Endothelial cell of umbilical vein (primary cell): ENCODE results near the gene GPR137B. TPM values are rescaled to one million over a fixed set of nuclear protein-coding genes. Genes with fewer than 3 reads are reported as not detected.

Source experiments
- BruUV-seq: library from RNA; stranded (reverse); fragments of 400-500 nt; replicated peaks from 2 replicates; lab custom pipeline; 2021; lab: Mats Ljungman, UMichigan
- CTCF ChIA-PET: fragments of 300-600, 350-600 bp; sonication (Branson Sonifier 250); formaldehyde crosslinking; loops from one replicate; lab custom pipeline; 2021; ENCODE audit warnings: antibody characterized with exemption, inconsistent platforms; lab: Charles Lee
- POLR2A ChIA-PET: fragments of 300-600, 350-600 bp; sonication (Branson Sonifier 250); formaldehyde crosslinking; loops from one replicate; lab custom pipeline; 2021; ENCODE audit warnings: antibody characterized with exemption, inconsistent platforms; lab: Charles Lee
- DNase-seq: peaks from one replicate; pipeline ENCODE4 v3.0.0-alpha.2; 2011; ENCODE audit warnings: low read depth, low spot score
- FAIRE-seq: peaks from 2 replicates; lab custom pipeline; 2011; peaks lifted over from hg19 to GRCh38; lab: Jason Lieb, UNC
- H2AFZ ChIP-seq: 2 replicates; pipeline ENCODE4 v1.6.0; 2012; ENCODE audit warnings: low read depth, low read length, control low read depth, inconsistent platforms
- H3K27ac ChIP-seq: 2 replicates; pipeline ENCODE4 v1.5.1; 2011; ENCODE audit warnings: low read depth, mild to moderate bottlenecking, control low read depth, low read length, moderate library complexity; ENCODE audit not compliant: insufficient read depth
- H3K27me3 ChIP-seq, 2 experiments: 2 replicates each; pipeline versions ENCODE4 v1.6.0 to v1.6.1; 2011; ENCODE audit warnings: low read length in 2 of 2, mixed read lengths in 1 of 2; ENCODE audit not compliant: control insufficient read depth in 2 of 2, insufficient read depth in 2 of 2
- H3K36me3 ChIP-seq, 2 experiments: 2 replicates in 1 of 2; 3 replicates in 1 of 2; pipeline ENCODE4 v1.5.1; 2011; ENCODE audit warnings: low read length in 2 of 2, mild to moderate bottlenecking in 1 of 2, moderate library complexity in 1 of 2; ENCODE audit not compliant: control insufficient read depth in 2 of 2, insufficient read depth in 2 of 2; ENCODE audit errors: extremely low read depth in 1 of 2
- H3K4me1 ChIP-seq: 3 replicates; pipeline ENCODE4 v1.5.1; 2011; ENCODE audit warnings: mild to moderate bottlenecking, low read length; ENCODE audit not compliant: control insufficient read depth, insufficient read depth; ENCODE audit errors: extremely low read depth
- H3K4me2 ChIP-seq: 2 replicates; pipeline ENCODE4 v1.6.1; 2011; ENCODE audit warnings: low read length, control low read depth, mixed read lengths; ENCODE audit not compliant: insufficient read depth
- H3K4me3 ChIP-seq, 3 experiments: fragments of 200-600 bp in 1 of 3; sonication (generic), shearing (Covaris generic) in 1 of 3; replicated peaks in 1 of 3; 2 replicates each; pipeline ENCODE4 v1.5.1; 2011 to 2016; ENCODE audit warnings: control low read depth in 3 of 3, low read length in 3 of 3, mild to moderate bottlenecking in 2 of 3, inconsistent platforms in 1 of 3, low read depth in 1 of 3, moderate library complexity in 1 of 3; ENCODE audit not compliant: insufficient read depth in 1 of 3
- H3K79me2 ChIP-seq: 2 replicates; pipeline ENCODE4 v1.6.0; 2012; ENCODE audit warnings: low read length, inconsistent platforms; ENCODE audit not compliant: control insufficient read depth, insufficient read depth
- H3K9ac ChIP-seq: replicated peaks from 2 replicates; pipeline ENCODE3; 2011; ENCODE audit warnings: low read length, control low read depth; ENCODE audit not compliant: insufficient read depth; ENCODE audit errors: extremely low read depth
- H3K9me1 ChIP-seq: replicated peaks from 3 replicates; pipeline ENCODE4 v1.6.0; 2011; ENCODE audit warnings: mild to moderate bottlenecking, low read length; ENCODE audit not compliant: control insufficient read depth, insufficient read depth; ENCODE audit errors: extremely low read depth
- H3K9me3 ChIP-seq: replicated peaks from 2 replicates; pipeline ENCODE4 v1.5.1; 2012; ENCODE audit warnings: low read length, inconsistent platforms; ENCODE audit not compliant: control insufficient read depth, insufficient read depth
- H4K20me1 ChIP-seq: replicated peaks from 2 replicates; pipeline ENCODE3; 2011; ENCODE audit warnings: mild to moderate bottlenecking, low read length; ENCODE audit not compliant: control insufficient read depth, insufficient read depth; ENCODE audit errors: extremely low read depth
- EZH2 ChIP-seq: IDR thresholded peaks from 2 replicates; pipeline ENCODE4 v1.6.1; 2012; ENCODE audit warnings: borderline replicate concordance, low read depth, mild to moderate bottlenecking, moderate library complexity, low read length, inconsistent platforms; ENCODE audit not compliant: severe bottlenecking
- FOS ChIP-seq: IDR thresholded peaks from 2 replicates; pipeline ENCODE4 v1.6.1; 2011; ENCODE audit warnings: mild to moderate bottlenecking, low read length, moderate library complexity, borderline replicate concordance; ENCODE audit not compliant: insufficient read depth
- GATA2 ChIP-seq: IDR thresholded peaks from 2 replicates; pipeline ENCODE4 v1.7.0; 2011; ENCODE audit warnings: low read depth, mild to moderate bottlenecking, moderate library complexity, mixed read lengths, low read length; ENCODE audit not compliant: insufficient read length, insufficient read depth
- JUN ChIP-seq: IDR thresholded peaks from 2 replicates; pipeline ENCODE4 v1.6.1; 2011; ENCODE audit warnings: borderline replicate concordance, low read depth; ENCODE audit not compliant: insufficient read length, insufficient read depth
- MAX ChIP-seq: IDR thresholded peaks from 2 replicates; pipeline ENCODE4 v1.6.1; 2011; ENCODE audit not compliant: insufficient read depth, insufficient read length
- MYC ChIP-seq: IDR thresholded peaks from one replicate; pipeline ENCODE4 v1.6.1; 2011; ENCODE audit warnings: mild to moderate bottlenecking, low read depth, low read length
- POLR2A ChIP-seq: IDR thresholded peaks from 2 replicates; pipeline ENCODE4 v1.6.1; 2012; ENCODE audit warnings: low read depth, mild to moderate bottlenecking, control low read depth, low read length
- POLR2AphosphoS5 ChIP-seq: IDR thresholded peaks from 2 replicates; pipeline ENCODE4 v1.6.1; 2012; ENCODE audit warnings: low read depth, mild to moderate bottlenecking, control low read depth, low read length, moderate library complexity; ENCODE audit not compliant: insufficient read depth
- dilution Hi-C: fragments of 300-500 bp; cut with MboI; formaldehyde crosslinking; loops from one replicate; pipeline ENCODE4 v1.15.0; 2019; ENCODE audit warnings: low sequenced_read_pairs; ENCODE audit not compliant: extremely low pct_ligation_motif_present
- intact Hi-C: fragments of 100-400 bp; cut with micrococcal nuclease; formaldehyde crosslinking; loops from one replicate; pipeline ENCODE4 v1.10.0; 2022
- polyA plus RNA-seq, 4 experiments: library from polyadenylated mRNA; depleted of rRNA in 3 of 4; stranded (reverse) in 3 of 4; unstranded in 1 of 4; fragments of >200 nt; gene quantifications; 2 replicates each; pipeline versions ENCODE4 v1.2.1 to v1.2.3, GENCODE V29; 2011 to 2012; ENCODE audit warnings: missing spikeins in 1 of 4
- total RNA-seq: library from RNA; stranded (reverse); gene quantifications from 2 replicates; pipeline ENCODE4 v1.2.3, GENCODE V29; 2021
- TF ChIP-seq, protein P1 (sequence below), 2 donors: IDR thresholded peaks; 1 replicate in 1 of 2; 2 replicates in 1 of 2; pipeline ENCODE4 v1.5.1; 2011; ENCODE audit warnings: low read length in 2 of 2, mild to moderate bottlenecking in 2 of 2, moderate library complexity in 2 of 2, control low read depth in 1 of 2, inconsistent platforms in 1 of 2, low read depth in 1 of 2; ENCODE audit not compliant: insufficient read depth in 1 of 2; ENCODE audit errors: extremely low read depth in 1 of 2

Gene GPR137B
- total and polyA plus RNA-seq, 2 donors (not counting 3 experiments of a cell fraction or from before 2014, with no cell fraction given): 7.8 to 11.9 TPM

DNA sequence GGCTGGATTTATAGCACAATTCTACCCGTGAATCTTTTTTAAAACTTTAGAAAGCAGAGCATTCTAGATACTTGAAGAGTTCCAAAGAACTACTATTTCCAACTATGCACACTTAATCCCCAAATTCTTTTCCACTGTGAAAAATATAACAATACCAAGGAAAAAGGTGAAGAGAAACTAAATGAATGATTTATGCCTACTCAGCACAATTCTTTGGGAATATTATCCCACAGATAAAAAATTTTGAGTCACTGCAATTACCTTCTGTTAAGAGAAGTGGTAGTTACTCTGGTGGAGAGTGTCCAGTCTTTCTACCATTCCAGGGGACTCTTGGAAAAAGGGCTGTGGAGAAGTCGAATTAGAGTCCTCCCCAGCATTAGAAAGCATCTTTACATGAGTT, 100.2 kb downstream of the GPR137B start:
- Histone ChIP-seq H2AFZ (no peak overlapping the region), H3K27ac (no peak overlapping the region), H3K9ac (no peak overlapping the region), H3K4me2 (no peak overlapping the region), H4K20me1 (no peaks in the 10 kb centered on the region), H3K27me3 (no peaks in the 10 kb centered on the region), H3K9me3 (no peaks in the 10 kb centered on the region), H3K79me2 (no peaks in the 10 kb centered on the region), H3K9me1 (no peaks in the 10 kb centered on the region), H3K4me1 (no peaks in the 10 kb centered on the region), H3K4me3 (no peak overlapping the region), H3K36me3 (no peaks in the 10 kb centered on the region)
- TF ChIP-seq POLR2A (no peak), MAX (no peak), GATA2 (no peak), EZH2 (no peak), FOS (no peak), POLR2AphosphoS5 (no peak), MYC (no peak), JUN (no peak)
- TF ChIP-seq, protein P1, sequence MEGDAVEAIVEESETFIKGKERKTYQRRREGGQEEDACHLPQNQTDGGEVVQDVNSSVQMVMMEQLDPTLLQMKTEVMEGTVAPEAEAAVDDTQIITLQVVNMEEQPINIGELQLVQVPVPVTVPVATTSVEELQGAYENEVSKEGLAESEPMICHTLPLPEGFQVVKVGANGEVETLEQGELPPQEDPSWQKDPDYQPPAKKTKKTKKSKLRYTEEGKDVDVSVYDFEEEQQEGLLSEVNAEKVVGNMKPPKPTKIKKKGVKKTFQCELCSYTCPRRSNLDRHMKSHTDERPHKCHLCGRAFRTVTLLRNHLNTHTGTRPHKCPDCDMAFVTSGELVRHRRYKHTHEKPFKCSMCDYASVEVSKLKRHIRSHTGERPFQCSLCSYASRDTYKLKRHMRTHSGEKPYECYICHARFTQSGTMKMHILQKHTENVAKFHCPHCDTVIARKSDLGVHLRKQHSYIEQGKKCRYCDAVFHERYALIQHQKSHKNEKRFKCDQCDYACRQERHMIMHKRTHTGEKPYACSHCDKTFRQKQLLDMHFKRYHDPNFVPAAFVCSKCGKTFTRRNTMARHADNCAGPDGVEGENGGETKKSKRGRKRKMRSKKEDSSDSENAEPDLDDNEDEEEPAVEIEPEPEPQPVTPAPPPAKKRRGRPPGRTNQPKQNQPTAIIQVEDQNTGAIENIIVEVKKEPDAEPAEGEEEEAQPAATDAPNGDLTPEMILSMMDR (IDR thresholded peaks at IDR 0.05; ENCODE audit: extremely low read depth in 1 of 2, insufficient read depth in 1 of 2, low read depth in 1 of 2, low read length in 2 of 2): no peak
- BruUV-seq: no TSS peak
- FAIRE-seq (no peak), DNase-seq (no peak)
- dilution Hi-C loops: no loop called here
- intact Hi-C loops: no loop called here
- POLR2A ChIA-PET: no interaction called here
- CTCF ChIA-PET: no interaction called here
